ENCODE measurements around the gene PARD3B.

DNA sequence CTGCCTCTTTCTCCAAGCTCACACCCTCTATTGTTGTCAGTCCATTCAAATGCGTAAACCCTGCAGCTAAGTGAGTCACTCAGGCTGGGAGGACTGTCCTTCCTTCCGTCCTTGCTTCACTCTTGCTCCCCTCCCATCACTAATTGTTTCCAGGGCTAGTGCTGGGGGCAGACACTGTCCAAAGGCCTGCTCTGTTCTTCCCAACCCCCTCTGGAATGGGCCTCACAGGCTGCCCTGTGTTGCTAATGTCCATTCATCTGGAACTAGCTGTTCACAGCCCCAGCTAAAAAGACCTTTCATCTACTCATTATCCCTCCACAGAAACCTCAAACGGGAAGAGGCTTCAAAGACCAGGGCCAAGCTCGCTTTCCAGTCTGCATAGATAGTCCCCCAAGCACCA lies 1105.2 kb downstream of the PARD3B start:
- no peak for TF ChIP-seq CTCF (IDR thresholded peaks at IDR 0.05)
- TF ChIP-seq POLR2A (IDR thresholded peaks at IDR 0.05), result no peak
- TF ChIP-seq POLR2AphosphoS5 (IDR thresholded peaks at IDR 0.05), result no peak
- TF ChIP-seq EP300 (IDR thresholded peaks at IDR 0.05; ENCODE audit: low read depth), result no peak

Measured in transverse colon (tissue), 4 donors.